Stimulated activated CD4-positive, alpha-beta T cell treated with anti-CD3 and anti-CD28 coated beads, TNF-alpha, amount 100 ng/mL, for 4 hours (primary cell): ENCODE measurements around the gene TRPV5.

Source experiments
- DNase-seq, 3 experiments: peaks; one replicate each; pipeline ENCODE4 v3.0.0-alpha.2; 2020; ENCODE audit warnings: low read depth in 3 of 3

Gene TRPV5

DNA sequence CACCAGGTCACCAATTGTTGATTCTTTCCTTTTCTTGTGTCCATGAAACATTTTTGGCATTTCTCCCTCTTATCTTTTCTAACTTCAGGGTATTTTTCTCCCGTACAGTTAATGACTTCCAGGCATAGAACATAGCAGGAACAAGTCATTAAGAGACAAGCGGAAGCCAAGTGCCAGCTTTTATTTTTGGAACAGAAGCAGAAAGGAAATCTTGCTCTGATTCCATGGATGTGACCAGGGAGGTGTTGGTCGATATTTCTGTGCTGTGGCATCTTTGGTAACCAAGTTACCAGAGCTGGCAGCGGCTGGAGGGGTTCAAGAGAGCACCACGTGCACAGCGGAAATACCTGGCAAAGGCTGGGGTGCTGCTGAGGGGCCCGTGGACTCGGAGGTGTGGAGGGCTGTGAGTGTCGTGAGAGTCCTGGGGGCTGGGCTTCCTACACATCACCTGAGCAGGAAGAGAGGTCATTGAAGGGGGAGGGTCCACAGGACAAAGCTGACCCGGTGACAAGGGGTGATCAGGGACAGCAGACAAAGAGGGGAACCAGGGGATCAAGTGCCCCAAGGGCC lies 7.5 kb upstream of the TRPV5 start:
- DNase-seq, result no peak

DNA sequence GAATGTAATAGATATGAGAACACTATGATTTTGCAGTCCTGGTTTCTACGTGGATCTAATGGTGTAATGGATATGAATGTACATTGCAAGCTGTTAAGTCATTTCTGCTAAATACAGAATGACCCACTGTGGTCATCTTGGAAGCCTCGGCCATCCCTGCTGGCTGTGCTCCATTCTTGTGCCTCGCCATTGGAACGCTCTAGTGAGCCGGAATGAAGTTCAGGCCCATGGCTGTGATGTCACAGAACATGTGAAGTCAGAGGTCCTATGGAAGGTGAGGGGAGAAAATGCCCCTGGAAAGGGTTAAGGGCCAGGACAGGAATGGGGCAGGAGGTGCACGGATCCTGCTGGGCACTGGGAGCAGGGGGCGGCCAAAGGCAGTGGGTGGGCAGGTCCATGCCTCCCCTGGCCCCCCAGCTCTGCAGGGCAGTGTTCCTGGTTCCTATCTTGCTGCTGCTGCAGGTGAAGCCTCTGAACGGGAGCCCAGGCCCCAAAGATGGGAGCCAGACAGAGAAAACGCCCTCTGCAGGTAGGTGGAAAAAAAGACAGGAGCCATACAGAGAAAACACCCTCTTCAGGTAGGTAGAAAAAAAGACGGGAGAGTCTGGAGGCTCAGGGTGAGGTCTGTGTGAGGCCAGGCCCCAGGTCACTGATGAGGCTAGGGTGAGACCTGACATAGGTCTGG lies 5.8 kb upstream of the TRPV5 start, which contains the start of gene LLCFC1:
Gene LLCFC1, plus strand, starts transcription at position 259 of the 685 bp plus-strand sequence. Its CDS starts 138 bp downstream, at position 397.
- no peak for DNase-seq

DNA sequence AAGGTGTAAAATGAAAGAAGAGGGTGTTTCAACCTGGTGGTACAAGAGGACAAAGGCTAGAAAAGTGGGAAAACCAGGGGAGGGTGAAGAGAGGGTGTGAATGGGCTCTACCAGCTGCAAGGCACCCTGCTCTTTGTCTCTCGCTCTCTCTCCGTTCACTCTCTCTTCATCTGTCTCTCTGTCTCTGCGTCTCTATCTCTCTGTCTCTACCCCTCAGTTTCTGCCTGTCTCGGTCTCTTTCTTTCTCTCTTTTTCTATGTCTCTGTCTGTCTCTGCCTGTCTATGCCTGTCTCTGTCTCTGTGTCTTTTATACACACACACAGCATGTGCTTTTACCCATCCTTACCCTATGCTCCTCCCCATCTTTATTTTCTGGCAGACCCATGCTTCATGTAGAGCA lies 5.1 kb upstream of the TRPV5 start:
- DNase-seq, result no peak

DNA sequence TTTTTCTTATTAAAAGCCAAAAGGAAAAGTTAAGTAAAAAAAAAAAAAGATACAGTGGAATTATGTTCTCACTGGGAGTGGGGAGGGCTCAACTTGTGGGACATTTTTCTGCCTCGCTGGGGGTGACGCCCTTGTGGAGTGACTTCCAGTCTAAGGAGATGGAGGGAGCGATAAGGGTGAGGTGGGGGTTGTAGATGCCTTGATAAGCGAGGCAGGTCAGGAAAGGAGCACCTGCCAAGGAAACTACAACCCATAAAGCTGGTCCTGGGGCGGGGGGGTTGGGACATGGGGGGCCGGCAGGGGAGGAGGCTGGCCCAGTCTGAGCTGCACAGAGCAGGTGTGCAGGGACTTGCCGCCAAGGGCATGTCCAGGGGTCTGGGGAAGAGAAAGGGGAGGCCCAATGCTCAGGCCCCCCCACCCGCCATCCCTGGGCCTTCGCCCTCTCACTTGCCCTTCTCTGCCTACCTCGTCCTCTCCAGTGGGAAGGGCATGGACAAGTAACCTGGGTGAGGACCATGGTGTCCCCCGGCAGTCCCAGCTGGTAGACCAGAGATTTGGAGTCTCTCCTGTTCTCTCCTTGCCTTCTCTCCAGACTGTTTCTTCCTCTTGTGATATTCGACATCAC lies 2.5 kb upstream of the TRPV5 start:
- DNase-seq, result no peak

DNA sequence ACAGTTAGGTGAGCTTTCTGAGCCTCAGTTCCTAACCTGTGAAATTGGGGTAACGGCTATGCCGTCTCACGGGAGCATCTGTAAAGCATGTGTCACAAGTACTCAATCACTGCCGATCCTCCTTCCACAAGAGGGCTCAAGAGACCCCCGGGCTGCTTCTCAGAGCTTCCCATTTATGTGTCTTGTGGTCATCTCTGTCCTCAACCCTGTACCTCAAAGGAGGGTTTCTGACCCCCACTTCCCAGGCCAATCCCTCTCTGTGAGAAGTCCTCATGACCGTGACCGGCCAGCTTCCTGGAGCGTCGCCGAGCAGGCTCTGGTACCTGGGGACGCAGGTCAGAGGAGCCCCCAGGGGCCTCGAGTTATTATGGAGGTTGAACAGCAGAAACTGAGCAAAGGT lies 510 bp upstream of the TRPV5 start:
- DNase-seq, result no peak

DNA sequence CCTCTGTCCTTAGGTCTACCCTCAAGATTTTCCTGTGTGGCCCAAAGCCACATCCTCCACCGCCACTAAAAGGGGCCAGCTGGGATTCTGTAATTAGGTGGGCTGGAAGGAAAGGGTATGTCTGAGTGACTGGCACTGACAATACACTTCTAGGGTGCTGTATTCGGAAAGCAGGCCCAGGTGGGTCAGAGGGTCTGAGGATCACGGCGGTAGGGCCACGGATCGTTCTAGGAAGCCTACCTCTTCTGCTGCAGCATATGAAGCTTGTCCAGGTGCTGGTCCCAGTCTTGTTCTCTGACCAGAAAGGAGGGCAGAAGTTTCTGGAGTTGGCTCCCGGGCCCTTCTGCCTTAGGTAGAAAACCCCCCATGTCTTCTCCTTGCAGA lies 462 bp downstream of the TRPV5 start:
- no peak for DNase-seq

DNA sequence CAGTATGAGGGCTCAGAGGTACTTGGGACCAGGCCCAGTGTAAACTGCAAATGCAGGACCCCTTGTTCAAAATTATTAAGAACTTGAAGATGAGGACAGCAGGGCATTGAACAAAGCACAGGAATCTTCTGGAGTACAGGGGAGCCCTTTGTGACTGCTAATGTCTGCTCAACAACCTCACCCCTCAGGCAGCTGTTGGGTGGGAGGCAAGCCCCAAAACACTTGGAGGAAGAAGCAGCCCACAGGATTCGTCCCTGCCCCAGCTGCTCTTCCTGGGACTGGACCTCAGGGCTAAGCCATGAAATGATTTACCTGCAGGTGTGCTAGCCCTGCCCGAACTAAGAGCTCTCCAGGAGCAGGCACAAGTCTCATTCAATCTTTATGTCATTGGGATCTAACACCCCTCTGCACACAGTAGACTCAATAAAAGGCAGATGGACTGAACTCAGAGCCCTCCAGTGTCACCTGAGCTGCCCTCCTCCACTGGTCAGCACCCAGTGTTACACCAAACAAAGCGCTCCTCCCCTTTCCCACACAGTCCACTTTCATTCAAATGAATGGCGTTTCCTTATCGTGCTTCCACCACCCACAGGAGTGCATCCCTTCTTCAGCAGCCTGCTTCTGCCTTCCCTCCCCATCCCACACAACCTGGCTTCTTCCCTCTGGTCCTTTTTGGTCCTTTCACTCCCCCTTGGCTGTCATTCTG lies 1.0 kb downstream of the TRPV5 start:
- DNase-seq, result no peak

DNA sequence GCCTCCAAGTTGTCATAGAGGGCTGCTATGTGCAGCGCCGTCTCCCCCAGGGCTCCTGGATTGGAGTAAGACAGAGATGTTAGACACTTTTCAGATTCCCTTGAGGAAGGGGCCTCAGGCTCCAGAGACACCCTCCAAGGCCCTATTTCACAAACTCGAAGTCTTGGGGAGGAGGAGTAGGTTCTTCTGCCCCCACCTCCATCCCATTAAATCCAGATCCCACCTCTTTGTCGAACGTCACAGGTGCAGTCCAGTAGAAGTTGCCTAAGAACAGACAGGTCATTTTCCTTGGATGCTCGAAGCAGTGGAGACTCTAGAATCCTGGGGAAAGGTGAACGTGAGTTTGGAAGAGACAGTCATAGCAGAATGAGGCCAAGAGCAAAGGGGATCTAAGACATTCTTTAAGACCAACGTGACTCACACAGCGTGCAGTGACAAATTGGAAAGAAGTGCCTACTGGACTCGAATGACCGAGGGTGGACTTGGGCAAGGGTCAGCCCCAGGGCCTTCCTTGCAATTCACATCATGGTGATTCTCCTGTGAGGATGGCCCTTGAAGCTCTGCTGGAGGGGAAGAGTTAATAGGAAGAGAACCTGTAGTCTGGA lies 3.3 kb downstream of the TRPV5 start:
- DNase-seq, result no peak

DNA sequence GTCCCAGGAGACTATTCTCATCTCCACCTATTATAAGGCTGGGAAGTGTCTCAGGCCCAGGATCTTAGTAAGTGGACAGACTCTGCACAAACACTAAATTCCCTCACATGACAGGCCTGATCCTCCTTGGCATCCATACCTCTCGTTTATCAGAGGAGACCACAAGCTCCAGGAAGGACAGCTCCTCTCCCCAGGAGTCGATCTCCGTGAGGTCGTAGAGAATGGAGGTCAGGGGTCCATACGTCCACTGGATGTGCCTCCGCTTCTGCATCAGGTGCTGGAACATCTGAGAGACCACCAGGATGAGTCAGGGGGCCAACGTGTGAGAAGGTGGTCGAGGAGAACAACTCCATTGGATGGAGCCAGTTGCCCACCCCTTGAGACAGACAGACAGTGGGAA lies 5.6 kb downstream of the TRPV5 start:
- DNase-seq, result no peak

DNA sequence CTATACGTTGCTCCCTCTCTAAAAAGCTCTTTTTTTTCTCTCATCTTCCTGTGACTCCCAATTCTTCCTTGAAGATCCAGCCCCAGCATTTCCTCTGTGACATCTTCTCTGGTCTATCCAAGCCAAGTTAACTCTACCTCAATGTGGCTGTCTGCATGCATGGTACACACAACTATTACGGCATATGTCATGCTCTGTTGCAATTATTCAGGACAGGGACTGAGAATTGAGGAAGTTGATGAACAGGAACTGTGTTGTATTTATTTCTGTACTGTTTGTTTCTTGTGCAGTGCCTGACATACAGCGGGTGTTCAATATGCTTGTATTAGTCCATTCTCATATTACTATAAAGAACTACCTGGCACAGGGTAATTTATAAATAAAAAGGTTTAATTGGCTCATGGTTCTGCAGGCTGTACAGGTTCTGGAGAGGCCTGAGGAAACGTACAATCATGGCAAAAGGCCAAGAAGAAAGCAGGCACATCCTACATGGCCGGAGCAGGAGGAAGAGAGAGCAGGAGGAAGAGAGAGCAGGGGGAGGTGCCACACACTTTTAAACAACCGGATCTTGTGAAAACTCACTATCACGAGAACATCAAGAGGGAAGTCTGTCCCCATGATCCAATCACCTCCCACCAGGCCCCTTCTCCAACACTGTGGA lies 6.3 kb downstream of the TRPV5 start:
- DNase-seq, result no peak

DNA sequence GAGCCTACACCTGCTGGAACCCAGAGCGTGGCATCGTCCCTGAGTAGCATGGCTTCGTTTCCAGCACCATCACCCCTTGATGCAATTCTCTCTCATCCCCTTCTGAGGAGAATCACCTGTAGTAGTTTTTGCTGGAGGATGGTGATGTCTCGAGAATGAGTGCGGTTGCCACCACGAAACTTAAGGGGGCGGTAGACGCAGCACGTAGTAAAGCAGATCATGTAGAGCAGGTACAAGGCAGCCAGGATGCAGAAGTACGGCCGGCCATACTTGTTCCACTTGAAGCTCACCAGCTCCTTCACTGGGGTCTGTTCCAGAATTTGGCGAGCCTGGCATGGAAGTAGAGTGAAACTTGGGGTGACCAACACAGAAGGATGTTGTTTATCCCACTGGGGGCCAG lies 8.1 kb downstream of the TRPV5 start:
- DNase-seq, result no peak

DNA sequence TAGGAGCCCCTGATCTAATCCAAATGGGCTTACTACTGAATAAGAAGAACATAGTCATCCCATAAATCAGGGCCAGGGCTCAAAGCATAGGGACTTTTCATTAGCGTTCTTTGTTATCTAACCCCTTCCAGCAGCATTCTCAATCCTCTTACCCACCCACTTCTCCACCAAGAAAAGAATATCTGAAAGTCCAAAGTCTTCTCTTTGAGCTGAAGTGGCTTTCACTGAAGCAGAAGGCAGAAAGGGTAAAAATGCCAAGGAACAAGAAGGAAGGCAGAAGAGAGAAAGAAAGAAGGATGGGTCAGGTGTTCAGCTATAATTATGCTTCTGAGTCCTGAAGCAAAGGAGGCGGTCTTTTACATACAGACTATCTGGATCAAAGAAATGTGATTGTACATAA lies 10.2 kb downstream of the TRPV5 start:
- DNase-seq, result no peak

DNA sequence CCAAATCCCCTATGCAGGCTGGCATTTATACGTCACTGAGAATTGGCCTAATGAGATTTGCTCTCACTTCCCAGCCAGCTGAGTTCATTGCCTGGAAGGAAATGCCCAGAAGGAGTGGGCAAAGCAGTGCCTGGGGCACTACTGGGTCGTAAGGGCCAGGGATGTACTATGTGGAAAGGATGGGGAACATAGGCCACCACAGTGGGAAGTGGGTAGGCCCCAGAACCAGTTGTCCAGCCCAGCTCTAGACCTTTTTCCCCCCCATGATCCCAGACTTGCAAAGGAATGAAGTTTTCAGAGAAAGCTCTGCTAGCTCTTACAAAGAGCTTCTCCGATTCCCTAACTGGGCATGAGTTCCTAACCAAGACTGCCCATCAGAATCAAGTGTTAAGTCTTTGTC lies 13.9 kb downstream of the TRPV5 start:
- DNase-seq, result no peak

DNA sequence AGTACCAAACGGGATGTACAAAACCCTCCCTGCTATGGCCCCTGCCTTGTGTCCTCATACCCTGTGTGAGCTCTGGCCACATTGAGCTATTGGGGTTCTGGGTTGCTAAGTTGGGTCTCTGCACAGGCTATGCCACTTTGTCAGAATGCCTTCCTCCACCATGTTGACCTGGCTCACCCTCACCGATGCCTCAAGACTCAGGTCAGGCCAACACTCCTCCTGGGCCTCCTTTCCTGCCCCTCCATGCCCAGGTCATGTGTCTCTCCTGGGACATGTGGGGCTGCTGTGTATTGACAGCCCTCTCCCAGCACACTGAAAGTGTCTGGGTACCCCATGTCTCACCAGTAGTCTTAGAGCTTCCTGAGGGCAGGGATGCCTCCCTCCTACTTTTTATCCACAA lies 14.6 kb downstream of the TRPV5 start:
- no peak for DNase-seq

DNA sequence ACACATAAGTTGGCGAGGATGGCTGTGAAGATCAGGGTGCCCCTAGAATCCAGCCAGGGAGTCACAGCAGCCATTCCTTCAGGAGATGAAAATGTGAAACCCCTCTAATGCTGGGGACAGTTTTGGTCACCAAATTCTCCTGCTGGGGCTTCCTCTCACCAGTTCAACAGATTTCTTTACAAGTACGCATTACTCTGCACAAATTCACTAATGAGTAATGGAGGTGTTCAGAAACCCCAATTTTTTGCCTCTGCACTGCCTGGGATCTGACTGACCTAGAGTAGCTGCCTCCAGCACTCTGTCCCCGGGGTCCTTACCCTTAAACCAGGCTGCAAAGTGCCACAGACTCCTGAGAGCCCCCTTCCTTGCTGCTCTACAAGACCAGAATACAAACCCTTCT lies 16.1 kb downstream of the TRPV5 start:
- no peak for DNase-seq

DNA sequence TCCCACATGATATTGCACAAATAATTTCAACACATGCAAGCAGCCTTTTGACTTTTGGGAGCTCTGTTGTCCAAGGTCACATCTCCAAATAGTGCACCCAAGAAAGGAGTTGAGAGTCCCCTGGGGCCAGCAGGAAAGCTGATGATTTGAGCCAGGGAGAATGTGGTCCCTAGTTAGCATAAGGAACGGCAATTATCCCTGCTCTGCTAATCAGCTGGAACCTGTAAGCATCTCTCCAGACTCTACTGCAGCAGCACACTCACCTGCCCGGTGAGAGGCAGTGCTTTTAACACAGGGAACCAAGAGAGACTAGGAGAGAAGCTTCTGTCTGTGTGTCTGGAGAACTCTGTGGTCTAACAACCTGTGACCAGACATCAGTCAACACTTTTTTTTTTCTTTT lies 17.0 kb downstream of the TRPV5 start:
- DNase-seq, result no peak

DNA sequence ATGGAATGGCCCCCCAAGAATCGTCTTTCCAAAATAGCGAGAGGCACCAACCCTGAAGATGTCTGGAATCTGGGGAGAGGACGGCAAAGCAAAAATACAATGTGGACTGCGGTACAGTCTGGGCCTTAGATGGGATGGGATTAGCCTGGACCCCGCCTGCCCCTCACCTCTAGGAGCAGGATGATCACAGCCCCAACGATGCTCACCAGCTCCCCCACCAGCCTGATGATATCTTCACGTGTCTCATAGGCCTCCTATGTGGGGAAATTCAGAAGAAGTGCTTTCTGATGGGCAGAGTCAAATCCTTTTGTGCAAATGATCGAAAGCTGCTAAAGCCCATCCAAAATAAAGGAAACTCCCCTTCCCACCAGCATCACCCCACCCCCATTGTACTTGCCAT lies 18.2 kb downstream of the TRPV5 start:
- DNase-seq, result no peak

DNA sequence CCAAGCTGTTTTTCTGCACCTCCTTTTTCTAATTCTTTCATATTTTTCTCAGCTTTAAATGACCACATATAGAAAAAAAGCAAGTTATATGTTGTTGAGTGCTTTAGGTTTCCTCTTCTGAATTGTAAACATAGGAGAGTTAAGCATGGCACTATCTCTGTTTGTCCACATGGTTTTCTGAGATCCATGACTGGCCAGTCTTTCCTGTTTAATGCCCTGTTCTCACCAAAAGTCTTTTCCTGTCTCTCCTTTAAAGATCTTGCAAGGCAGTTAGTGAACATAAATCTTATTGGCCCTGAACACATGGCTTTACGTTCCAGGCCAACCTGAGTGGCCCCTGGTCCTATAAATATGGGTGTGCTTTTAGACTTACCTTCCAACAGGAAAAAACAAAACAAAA lies 19.4 kb downstream of the TRPV5 start:
- DNase-seq, result no peak

DNA sequence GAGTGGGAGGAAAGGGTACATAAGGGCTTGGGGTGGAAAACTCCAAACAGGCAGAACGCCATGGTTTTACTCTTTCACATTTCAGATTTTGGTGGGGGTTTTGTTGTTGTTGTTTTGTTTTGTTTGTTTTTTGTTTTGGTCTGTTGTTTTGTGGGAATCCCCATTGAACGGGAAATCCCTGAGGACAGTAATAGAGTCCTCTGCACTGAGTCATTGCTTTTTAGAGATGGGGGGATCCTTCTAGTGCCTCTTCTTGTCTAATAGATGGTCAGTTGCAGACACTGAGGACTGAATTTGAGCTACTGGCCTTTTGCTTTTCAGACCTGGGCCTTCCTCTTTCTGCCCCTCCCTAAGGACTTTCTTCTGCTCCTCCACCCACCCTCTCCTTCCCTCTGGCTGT lies 20.0 kb downstream of the TRPV5 start:
- DNase-seq, result no peak

DNA sequence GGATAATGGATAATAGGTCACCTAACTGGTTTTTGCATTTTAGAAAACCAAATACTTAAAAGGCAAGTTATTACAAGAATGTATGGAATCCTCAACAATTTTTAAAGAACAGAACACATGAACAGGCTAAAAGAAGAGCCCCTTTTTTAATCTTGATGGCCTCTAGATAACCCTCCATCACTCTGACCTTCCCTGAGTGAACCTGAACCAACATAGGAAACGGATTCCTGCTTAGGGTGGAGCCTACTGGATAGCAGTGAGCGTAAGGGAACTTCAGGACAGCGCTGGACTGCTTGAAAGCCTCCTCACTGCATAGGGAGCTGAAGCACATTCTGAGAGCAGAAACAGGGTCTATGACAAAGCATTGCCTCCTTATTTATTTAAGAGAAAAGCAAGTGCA lies 20.5 kb downstream of the TRPV5 start:
- DNase-seq, result no peak

DNA sequence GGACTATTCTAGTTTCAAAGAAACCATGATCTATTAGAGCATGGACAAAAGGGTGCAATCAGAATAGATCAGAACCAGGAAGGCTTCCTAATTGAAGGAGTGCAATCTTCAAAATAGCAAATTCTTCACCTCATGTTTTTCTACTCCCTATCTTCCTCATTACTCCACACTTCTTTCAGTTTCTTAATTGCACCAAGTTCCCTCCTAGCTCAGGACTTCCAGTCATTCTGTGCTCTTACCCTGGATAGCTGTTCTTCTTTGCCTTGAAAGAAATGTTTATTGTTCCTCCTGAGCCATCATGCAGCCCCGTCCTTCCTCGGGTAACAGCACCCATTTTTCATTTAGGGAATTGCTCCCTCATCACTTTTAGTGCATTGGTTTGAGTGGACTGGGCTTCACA lies 23.1 kb downstream of the TRPV5 start:
- DNase-seq, result no peak

DNA sequence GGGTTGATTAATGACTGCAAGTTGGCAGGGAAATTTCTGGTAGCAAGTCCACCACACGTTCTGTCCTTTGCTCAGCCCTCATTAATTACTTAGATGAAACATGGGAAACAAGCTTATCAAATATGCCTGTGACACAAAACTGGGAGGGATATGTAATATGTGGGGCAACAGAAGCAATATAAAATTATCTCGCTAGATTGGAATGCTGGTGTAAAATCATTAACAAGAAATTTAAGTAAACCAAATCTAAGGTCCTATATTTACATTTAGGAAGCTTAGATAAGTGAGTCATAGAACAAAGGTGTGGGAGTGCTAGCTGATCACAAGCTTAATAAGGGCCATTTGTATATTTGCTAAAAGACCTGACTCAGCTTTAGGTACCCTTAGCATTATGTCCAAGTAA lies 23.5 kb downstream of the TRPV5 start:
- DNase-seq, result no peak
